Measurements from ENCODE around the gene KLHL1.

The KLHL1 gene

GRCh38 chr13:69997061-69997460 lies 111.2 kb downstream of the KLHL1 start:
- H3K4me1 Mint-ChIP-seq: no peaks in the 10 kb centered on the region
- no peak overlapping the region for H3K4me3 Mint-ChIP-seq
- TF ChIP-seq CTCF (IDR thresholded peaks at IDR 0.05): no peak
- no peak for DNase-seq
- no peaks in the 10 kb centered on the region for H3K36me3 Mint-ChIP-seq (ENCODE audit: low read depth)
- no peak overlapping the region for H3K27ac Mint-ChIP-seq
- no peaks in the 10 kb centered on the region for H3K27me3 Mint-ChIP-seq (ENCODE audit: low read depth, poor library complexity)
- no peaks in the 10 kb centered on the region for H3K9me3 Mint-ChIP-seq

DNA sequence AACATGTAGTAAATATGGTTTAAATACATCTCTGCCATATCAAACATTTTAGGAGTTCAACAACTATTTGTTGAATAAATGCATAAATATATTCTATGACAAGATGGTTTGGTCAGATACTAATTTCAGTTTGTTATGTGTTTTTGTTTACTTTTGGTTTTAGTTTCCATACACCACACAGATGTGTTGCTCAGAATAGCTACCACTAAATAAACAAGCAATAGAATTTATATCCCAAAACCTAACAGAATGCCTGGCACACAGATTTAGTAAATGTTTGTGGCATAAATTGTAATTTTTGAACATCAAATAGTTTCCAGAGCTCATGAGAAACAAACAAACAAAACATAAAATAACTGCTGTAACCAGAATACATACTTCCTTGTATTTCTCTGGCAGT lies 127.5 kb downstream of the KLHL1 start:
- H3K36me3 Mint-ChIP-seq (ENCODE audit: low read depth): no peaks in the 10 kb centered on the region
- DNase-seq: no peak
- no peak for TF ChIP-seq CTCF (IDR thresholded peaks at IDR 0.05)
- H3K27ac Mint-ChIP-seq: no peak overlapping the region
- H3K4me1 Mint-ChIP-seq: no peaks in the 10 kb centered on the region
- no peaks in the 10 kb centered on the region for H3K27me3 Mint-ChIP-seq (ENCODE audit: low read depth, poor library complexity)
- H3K4me3 Mint-ChIP-seq: no peak overlapping the region
- H3K9me3 Mint-ChIP-seq: no peaks in the 10 kb centered on the region

DNA sequence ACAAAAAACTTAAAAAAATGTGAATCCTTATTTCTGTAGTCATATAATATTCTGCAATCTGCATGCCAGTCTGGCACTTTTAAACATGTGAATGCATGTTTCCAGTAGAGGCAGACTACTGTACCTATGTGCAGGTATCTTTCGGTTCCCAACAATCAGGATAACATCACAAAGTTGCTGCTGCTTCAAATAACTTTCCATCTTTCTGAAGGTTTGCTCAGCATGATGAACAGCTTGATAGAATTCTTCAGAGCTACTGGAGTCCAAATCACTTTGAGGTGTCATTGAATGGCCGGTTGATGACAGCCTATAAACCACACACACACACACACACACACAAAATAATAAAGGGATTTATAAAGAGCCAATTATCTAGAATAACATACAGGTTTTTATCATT lies 132.8 kb downstream of the KLHL1 start:
- no peaks in the 10 kb centered on the region for H3K36me3 Mint-ChIP-seq (ENCODE audit: low read depth)
- H3K27me3 Mint-ChIP-seq (ENCODE audit: low read depth, poor library complexity): no peaks in the 10 kb centered on the region
- H3K4me3 Mint-ChIP-seq: no peak overlapping the region
- no peak for DNase-seq
- H3K27ac Mint-ChIP-seq: no peak overlapping the region
- no peaks in the 10 kb centered on the region for H3K9me3 Mint-ChIP-seq
- H3K4me1 Mint-ChIP-seq: peaks cover 3% of the 10 kb centered on the region
- TF ChIP-seq CTCF (IDR thresholded peaks at IDR 0.05): no peak

GRCh38 chr13:69970520-69970919 lies 137.7 kb downstream of the KLHL1 start:
- H3K27me3 Mint-ChIP-seq (ENCODE audit: low read depth, poor library complexity): no peaks in the 10 kb centered on the region
- H3K27ac Mint-ChIP-seq: peak overlapping the region; percentile 82
- H3K36me3 Mint-ChIP-seq (ENCODE audit: low read depth): peaks cover 4% of the 10 kb centered on the region

DNA sequence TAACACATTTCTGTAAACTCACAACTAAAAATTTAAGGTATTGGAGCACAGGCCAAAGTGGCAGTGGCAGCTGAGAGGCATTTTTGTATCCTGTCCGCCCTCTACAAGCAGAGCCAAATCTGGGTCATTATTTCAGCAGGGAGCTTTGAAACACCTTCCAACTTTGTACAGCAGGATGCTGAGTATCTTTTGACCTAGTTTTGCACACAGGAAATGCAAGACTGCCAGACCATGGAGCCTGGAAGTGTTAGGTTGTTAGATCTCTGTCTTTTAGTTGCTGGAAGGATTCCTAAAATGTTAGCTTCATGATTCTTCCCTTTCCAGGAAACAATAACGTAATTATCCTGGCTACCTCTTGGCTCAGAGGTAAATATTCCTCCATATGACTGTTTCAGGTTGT lies 149.2 kb downstream of the KLHL1 start:
- peaks cover 41% of the 10 kb centered on the region for H3K4me1 Mint-ChIP-seq
- H3K36me3 Mint-ChIP-seq (ENCODE audit: low read depth): no peaks in the 10 kb centered on the region
- no peaks in the 10 kb centered on the region for H3K9me3 Mint-ChIP-seq
- no peak overlapping the region for H3K4me3 Mint-ChIP-seq
- TF ChIP-seq CTCF (IDR thresholded peaks at IDR 0.05): no peak
- no peaks in the 10 kb centered on the region for H3K27me3 Mint-ChIP-seq (ENCODE audit: low read depth, poor library complexity)
- DNase-seq: no peak
- H3K27ac Mint-ChIP-seq: peak overlapping the region; percentile 96

More at GRCh38 chr13:69970520-69970919, 137.7 kb downstream of the KLHL1 start:
- H3K4me1 Mint-ChIP-seq: peaks cover 8% of the 10 kb centered on the region
- no peak for DNase-seq
- H3K4me3 Mint-ChIP-seq: no peak overlapping the region
- no peak for TF ChIP-seq CTCF (IDR thresholded peaks at IDR 0.05)
- peaks cover 4% of the 10 kb centered on the region for H3K9me3 Mint-ChIP-seq

DNA sequence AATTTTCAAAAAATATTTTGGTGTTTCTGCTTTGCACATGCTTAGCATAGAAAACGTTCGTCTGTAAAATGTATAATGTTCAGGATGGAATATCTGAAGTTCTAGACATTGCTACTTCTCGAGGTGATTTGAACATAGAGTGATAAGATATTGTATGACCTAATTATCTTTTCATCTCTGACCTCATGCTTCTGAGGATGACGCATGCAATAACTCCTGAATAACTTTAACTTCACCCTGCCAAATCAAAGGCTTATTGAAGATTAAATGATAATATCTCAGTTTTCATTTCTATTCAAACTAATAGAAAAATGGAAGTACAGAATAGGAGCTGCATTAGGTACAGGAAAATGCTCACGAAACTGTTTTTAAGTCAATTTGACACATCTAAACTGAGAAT lies 151.4 kb downstream of the KLHL1 start:
- Mint-ChIP-seq H3K27me3 (ENCODE audit: low read depth, poor library complexity) (no peaks in the 10 kb centered on the region), H3K36me3 (ENCODE audit: low read depth) (no peaks in the 10 kb centered on the region), H3K4me1 (peaks cover 36% of the 10 kb centered on the region), H3K9me3 (no peaks in the 10 kb centered on the region), H3K27ac (no peak overlapping the region), H3K4me3 (no peak overlapping the region)
- TF ChIP-seq CTCF (IDR thresholded peaks at IDR 0.05): no peak
- DNase-seq: no peak

Data from nephron progenitor cell (in vitro differentiated cells).